Measurements from ENCODE around the gene OMA1.
"Not testable (repeated sequence)": the region's sequence is repeated elsewhere in the genome, so short reads cannot be mapped to it uniquely, and the experiment has no call there.

OMA1 gene

DNA sequence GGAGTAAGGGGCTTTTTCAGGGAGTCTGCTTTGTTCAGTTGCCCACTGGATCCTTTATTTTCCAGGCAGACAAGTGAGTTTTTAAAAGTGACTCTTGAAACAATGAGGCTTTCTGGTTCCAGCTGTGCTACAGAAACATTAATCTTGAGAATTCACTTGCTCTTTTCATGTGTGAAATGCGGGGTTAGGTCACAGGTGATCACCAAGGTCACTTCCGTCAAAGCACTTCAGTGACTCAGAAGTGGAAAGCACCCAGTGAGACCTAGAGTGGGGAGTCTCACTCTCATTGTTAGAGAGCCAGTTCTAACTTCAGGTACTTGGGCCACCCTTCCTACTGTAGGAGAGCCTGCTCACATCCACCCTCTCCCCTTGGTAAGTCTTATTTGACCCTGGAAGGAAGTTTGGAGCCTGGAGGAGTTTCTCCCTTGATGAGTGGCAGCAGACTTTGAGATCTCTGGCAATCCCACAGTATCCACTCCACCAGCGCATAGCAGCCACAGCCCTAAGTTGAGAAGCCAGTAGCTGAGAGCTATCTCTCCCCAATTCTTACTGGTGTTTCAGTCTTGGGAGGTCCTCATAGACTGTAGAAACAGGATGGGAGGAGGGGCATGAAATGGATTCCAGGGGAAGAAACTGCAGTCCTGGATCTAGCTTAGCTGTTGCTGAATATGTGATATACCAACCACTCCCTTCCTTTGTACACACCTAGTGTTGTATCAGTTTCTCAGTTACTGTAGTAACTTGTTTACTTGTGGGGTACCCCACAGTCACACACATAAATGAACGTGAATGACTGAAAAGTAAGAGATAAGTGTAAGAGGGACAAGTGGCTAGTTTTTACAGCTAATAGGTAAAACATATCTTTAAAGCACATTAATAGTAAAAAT is 27.4 kb upstream of the OMA1 start:
- no peak for DNase-seq (ENCODE audit: low read depth)

DNA sequence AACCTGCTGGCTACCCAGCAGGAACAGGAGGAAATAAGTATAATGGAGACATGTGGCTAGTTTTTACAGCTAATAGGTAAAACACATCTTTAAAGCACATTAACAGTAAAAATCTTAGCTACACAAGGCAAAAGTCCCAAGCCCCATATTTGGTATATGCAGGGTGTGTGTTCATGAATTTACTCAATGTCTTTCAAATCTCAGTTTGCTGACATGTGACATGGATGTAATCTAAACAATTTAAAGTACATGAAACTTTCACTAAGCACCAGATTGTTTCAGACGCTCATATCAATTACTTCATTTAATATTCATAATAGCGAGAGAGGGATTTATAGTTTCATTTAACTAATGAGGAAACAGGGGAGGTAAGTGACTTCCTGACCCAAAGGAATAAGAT is 26.6 kb upstream of the OMA1 start:
- DNase-seq (ENCODE audit: low read depth) = no peak

DNA sequence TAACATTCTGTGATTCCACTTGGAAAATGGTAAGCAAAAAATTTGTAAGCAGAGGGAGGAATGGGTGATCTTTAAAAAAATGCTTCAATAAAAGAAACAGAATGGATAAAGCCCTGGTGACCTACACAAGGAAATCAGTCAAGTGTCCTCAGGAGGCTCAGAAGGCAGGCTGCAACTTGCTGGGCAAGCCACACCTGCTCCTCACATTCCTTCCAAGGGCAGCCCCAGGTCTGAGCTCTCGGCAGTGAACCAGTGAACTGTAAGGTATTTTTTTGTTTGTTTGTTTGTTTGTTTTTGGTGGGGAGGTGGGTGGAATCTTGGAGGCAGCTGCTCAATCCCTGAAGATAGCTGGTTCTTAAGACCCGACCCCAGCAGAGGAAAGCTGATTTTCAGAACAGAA is 26.2 kb upstream of the OMA1 start:
- DNase-seq (ENCODE audit: low read depth) = no peak

DNA sequence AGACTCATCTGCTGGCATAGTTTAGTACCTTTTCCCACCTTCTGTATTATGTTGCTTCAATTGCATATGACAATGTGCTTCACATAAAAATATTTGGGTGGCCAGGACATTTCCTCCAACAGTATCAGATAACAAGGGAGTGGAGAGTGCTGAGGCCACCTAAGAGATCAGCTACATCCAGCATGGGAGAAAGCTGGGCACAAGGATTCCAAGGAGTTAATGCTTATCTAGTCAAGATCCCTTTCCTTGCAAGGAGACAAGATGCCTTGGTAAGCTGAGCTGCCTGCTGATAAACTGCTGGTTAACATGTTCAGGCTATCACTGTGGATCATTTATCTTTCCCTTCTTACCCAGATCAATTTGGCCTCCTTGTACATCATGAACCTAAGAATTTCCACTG is 25.1 kb upstream of the OMA1 start:
- DNase-seq (ENCODE audit: low read depth) = no peak

DNA sequence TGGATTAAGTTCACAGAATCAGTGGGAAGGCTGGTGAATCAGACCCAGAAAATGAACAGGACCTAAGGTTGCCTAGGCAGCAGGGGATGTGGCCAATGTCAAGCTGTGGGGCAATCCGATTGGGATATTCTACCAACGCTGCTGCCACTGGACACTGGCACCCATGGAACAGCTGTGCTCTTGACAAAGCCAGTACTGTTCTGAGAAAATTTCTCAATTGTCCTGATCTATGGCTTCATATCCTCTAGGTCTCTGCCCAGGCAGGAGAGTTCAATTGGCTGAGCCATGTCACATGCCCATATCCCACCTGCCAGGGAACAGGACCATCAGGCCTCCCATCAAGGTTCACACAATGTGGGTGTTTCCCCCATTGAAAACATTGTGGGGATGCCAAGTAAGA is 24.3 kb upstream of the OMA1 start:
- DNase-seq (ENCODE audit: low read depth) = no peak

DNA sequence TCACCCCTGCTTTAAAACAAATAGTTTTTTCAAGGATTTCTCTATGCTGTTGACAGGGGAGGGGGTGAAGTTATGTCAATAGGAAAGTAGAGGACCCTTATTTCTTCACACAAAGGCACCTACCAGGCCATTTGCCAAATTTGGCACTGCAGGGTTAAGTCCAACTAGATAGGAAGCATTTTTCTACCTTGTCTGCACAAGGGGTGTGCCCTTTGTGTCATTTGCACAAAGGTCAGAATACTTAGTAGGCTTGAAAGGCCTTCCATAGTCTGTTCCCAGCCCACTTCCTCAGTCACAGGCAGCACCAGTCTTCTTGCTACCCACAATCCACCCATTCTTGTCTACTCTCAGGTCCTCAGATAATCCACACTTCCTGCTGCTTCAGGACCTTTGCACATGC is 23.6 kb upstream of the OMA1 start:
- DNase-seq (ENCODE audit: low read depth) = no peak

DNA sequence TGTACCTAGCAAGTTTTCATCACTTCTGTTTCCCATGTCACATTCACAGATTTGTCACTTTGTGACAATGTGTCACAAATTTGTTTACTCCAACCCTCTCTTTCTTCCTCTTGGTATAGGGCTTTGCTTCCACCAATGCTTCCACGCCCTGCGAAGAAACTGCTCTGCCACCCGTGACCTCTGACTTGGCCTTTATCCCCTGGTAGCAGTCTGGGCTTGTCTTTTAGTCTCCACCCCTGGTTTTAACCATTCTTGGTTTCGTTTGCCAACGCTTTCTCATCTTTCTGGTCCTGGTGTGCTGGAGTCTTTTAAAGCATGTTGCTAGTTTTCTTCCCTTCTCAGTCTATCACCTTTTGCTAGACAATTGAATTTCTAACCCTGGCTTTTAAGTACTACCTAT is 22.4 kb upstream of the OMA1 start:
- no peak for DNase-seq (ENCODE audit: low read depth)

DNA sequence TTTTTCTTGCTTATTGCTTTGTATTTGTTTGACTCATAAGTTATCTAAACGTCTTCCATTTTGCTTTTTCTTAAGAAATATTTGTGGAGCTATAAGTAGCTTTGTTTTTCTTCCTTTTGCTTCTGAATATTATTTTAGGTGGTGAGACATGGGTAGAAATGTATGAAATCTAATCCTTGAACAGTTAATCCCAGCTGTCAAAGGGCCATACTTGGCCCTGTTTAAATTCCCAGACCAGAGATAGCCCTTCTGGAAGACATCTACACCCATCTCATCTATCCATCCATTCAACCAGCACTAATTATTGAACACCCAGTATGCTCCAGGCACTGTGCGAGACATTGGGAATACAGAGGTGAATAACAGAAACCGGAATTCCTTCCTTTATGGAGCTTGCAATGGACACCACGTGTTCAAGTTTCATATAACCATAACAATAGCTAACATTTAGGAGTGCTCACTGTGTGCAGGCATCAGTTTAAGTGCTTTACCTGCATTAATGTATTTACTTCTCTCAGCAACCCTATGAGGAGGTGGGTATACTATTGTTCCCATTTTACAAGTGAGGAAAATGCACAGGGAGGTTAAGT is 21.8 kb upstream of the OMA1 start:
- DNase-seq (ENCODE audit: low read depth) = no peak

DNA sequence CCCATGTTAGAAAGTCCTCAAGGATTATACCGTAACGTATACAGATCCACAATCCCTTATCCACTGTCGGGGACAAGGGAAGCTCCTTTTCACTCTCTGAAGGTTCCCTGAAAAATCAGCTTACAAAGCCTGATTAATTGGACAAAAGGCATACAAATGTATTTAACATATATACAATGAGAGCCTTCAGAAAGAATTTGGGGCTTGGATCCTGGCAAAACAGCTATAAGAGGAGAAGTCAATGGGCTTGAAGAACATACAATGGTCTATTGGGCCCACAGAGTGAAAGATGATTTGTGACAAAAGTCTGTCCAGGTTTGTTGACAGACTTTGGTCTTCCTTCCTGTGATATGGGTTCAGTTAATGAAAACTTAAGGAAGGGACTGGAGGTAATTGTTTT is 19.8 kb upstream of the OMA1 start:
- DNase-seq (ENCODE audit: low read depth) = no peak

DNA sequence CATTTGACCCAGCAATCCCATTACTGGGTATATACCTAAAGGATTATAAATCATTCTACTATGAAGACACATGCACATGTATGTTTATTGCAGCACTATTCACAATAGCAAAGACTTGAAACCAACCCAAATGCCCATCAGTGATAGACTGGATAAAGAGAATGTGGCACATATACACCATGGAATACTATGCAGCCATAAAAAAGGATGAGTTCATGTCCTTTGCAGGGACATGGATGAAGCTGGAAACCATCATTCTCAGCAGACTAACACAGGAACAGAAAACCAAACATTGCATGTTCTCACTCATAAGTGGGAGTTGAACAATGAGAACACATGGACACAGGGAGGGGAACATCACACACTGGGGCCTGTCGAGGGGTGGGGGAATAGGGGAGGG is 17.2 kb upstream of the OMA1 start:
- not testable (repeated sequence) for DNase-seq (ENCODE audit: low read depth)

DNA sequence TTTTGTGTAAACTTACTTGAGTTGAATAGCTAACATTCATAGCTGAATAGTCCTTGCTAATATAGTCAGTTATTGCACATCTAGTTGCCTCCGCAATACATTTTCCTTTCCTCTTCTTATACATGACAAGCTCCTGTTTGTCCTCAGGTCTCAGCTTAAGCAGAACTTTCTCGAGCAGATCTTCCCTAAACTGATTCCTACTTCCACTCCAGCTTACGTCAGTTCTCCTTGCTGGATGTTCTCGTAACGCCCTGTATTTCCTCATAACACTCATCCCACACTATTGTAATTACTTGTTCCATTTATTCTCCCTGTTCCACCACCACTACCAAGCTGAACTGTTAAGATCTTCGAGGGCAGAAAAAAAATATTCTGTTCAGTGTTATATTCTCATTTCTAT is 15.1 kb upstream of the OMA1 start:
- DNase-seq (ENCODE audit: low read depth) = no peak

DNA sequence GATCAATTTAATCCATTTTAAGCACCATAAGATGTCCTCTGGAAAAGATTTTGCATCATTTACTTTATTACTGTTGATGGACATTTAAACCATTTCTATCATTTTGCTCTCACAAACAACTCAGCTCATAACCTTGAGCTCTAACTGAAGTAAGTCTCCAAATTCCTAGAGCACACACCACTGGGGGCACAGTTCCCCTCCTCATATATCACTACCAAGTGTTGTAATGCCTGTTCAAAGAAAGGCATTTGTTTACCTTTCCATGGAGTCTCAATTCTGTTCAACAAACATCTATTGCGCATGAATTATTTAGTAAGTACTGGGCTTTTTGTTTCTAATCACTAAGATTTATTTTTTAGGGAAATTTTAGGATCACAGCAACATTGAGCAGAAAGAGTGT is 8.9 kb upstream of the OMA1 start:
- DNase-seq (ENCODE audit: low read depth) = no peak

DNA sequence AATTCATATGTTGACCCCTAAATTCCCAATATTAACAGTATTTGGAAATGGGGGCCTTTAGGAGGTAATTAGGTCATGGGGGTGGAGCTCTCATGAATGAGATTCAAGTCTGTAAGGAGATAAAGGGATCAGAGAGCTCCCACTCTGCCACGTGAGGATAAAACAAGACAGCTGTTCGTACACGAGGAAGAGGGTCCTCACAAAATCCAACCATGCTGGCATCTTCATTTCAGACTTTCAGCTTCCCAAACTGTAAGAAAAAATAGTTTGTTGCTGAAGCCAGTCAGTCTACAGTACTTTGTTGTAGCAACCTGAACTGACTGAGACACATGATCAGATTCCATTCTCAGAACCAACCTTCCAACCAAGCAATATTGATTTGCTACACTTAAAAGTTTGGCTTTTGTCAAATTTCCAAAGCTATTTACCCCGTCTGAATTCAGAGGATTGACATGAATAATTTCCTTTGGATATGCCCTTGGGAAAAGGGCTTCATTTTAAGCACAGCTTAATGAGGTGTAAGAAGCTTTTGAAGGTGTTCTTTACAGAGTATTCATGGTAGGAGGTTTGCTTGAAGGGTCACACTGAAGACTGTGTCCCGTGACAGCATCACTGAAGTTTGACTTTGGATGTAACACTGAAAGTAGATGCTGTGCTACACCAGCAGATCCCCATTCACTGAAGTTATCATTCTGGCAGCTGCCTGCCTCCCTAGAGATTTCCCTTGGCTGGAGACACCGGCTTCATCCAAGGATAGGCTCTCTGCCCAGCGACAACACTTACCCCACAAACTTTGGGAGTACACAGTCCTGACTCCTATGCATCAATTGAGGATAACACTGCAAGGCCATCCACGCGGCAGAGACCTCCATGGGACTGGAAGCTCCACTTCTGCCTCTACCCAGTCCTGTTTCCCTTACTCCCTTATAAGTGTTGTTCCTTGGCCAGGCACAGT is 4.9 kb upstream of the OMA1 start:
- DNase-seq (ENCODE audit: low read depth) = no peak

DNA sequence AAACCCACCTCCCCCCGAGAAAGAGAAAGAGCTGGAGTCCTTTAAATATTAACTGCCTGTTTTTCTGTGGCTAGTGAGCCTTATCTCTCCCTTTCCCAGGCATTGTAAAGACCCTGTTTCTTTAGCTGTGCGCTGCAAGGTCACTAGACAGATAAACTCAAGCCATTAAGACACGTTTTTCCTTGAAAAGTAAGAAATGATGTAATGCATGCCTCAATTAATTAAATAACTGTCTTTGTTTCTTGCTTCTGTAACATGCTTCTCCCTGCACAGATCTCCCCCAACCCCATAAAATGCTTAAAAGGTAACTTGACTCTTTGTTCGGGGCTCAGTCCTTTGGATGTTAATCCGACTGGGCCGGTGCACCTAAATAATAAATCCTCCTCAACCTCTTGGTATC is 2.8 kb upstream of the OMA1 start:
- not testable (repeated sequence) for DNase-seq (ENCODE audit: low read depth)

DNA sequence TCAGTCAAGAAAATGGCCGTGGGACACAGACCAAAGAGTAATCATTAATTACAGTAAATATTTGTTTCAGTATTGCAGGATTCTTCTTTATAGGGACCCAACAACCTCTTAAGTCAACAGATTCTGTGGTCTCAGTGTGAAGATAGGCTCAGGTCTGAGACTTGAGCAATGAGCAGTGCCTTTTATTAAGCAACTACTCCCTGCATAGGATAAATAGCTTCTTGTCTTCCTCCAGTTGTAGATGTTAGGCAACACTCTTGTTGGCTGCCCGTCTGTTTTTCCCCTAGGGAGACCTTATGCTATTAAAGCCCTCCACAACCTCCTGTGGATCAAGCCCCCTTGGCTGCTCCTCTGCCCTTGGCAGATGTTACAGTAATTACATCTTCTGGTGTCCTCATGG is 1.8 kb upstream of the OMA1 start:
- no peak for DNase-seq (ENCODE audit: low read depth)

DNA sequence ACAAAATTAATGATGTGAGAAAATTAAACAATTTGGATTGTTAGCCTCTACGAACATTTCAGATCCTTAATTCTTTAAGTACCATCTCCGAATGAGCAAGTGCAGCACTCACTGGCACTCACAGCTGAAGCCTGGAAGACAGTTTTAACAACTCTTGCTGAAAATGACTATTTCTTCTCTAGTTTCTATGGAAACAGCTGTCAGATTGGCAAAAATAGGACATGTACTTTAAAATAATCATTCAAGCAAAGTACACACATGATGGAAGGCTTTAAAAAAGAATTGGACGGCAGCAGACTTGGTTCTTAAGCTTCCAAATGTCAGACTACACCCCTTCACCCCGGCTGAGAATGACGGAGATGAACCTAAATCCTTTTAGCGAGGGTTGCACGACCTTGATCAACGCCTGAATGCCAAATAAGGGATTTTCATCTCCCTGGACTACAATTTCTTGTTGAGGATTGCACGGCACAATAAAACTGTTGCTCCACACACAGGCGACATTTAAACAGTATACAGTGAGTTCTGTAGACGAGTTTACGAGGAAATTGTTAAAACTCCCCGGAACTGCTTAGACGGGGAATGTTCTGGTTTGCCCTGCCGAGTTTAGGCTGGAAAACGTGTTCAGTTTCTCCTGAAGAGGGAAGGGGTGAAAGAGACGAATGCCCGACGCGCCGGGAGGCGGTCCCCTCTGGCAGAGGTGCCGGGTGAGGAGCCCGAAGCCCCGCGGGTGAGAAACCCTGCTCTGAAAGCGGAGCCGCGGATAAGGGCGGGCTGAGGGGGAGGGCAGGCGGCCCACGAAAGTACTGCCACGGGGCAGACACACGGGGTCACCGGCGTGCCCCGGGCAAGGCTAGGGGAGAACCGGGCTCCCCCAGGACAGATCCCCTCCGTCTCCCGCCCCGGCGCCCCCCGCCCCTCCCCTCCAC is 671 bp downstream of the OMA1 start:
- DNase-seq (ENCODE audit: low read depth) = peak; percentile 55

DNA sequence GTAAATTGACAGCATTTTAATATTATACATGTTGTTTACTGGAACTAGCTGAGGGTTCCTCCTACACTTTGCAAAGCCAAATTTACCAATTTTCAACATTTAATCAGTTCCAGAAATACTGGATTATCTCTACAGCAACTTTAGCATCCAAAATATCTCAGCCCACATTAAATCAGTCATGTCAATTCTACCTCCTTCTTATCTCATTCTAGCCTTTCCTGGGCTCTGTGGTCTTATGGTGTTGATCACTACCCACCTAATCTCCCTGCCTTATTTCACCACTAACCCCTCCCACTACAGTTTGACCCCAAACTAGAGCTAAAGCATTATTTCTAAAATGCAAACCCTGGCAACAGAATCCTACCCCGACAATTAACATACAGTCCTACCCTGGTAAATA is 3.3 kb downstream of the OMA1 start:
- DNase-seq (ENCODE audit: low read depth) = no peak

DNA sequence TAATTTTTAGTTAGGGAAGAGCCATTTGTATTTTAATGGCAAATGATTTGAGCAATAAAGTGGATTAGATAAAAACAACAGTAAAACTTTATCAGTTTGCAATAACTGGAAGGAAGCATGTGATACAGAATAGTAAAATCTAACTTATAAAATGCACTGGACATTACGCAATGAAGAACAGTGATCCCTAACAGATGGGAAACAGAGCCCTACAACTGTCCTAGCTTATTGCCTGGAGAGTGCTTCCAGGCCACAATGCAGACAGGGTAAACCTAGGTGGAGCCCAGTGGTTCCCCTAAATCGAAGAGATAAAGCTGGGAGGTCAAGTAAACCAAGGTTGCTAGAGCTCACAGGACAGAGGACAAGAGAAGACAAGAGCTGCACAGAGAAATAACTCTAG is 7.0 kb downstream of the OMA1 start:
- no peak for DNase-seq (ENCODE audit: low read depth)

DNA sequence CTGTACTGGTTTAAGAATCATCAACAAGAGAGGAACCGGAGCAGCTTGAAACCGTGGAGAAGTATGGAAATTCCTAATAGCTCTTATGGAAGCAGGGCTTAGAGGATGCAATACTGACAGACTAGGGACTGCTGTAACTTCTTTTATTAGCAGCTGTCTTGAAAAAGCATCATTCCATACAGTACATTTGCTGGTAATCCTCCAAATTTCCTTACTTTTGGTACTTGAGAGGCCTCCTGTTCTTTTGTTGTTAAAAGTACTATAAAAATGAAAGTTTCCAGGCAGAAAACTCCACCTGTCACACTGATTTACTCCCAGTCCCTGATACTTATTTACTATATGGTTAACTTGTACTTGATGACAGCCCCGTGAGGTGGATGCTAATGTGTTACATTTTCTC is 7.7 kb downstream of the OMA1 start:
- DNase-seq (ENCODE audit: low read depth) = no peak

DNA sequence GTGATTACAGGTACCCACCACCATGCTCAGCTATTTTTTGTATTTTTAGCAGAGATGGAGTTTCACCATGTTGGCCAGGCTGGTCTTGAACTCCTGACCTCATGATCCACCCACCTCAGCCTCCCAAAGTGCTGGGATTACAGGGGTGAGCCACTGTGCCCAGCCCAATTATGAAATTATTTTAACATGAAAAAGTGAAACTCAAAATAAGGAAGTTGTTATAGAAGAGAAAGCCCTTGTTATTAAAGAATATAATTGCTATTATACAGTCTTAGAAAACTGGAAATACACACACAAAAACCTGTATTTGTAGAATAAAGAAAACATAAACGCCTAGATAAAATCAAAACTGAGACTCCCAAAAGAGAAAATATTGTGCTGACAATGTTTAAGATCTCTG is 14.7 kb downstream of the OMA1 start:
- not testable (repeated sequence) for DNase-seq (ENCODE audit: low read depth)

DNA sequence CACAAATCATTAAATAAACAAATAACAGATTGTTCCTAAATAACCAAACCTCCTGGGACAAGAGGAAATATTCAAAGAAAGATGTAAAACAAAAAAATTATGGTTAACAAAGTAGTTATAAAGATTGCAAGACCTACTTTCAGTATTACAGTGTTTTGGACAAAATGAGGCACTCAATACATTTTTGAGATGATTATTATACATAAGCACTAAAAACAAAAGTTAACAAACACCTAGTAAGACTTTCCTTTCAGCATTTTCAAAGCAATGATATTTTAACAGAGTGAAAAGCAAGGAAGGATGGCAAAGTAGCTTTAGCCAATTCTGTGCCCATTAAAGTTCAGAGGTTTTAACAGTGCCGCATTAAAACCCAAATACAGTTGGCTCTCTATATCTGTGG is 17.2 kb downstream of the OMA1 start:
- no peak for DNase-seq (ENCODE audit: low read depth)

DNA sequence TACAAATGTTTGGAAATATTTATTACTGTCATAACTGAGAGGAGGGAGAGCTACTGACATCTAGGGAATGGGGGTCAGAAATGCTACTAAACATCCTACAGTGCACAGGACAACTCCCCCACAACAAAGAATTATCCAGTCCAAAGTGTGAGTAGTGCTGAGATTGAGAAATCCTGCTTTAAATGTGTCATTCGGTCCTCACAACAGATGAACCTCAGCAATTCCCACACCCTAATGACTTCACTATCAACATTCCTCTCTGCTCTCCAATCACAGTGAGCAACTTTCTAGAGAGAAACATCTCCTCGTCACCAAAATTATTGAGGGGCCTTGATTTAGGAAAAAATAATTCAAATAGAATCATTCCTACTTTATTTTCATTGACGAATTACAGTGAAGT is 18.0 kb downstream of the OMA1 start:
- no peak for DNase-seq (ENCODE audit: low read depth)

All from stimulated activated CD8-positive, alpha-beta memory T cell treated with anti-CD3 and anti-CD28 coated beads, Interleukin-15, amount 100 ng/mL, for 1 hour (primary cell).